Uterus (tissue), 4 donors: ENCODE results near the gene COL4A4. TPM values are rescaled to one million over a fixed set of nuclear protein-coding genes. Genes with fewer than 3 reads are reported as not detected.

Source experiments
- DNase-seq, 2 donors: peaks; one replicate each; pipeline ENCODE4 v3.0.0-alpha.2; 2019 to 2020
- H3K27ac ChIP-seq, 2 donors: fragments of 200-600 bp; sonication (generic); 1 replicate in 1 of 2; 2 replicates in 1 of 2; pipeline ENCODE4 v1.5.1; 2016 to 2018
- H3K27me3 ChIP-seq, 2 donors: fragments of 200-600 bp; sonication (generic); one replicate each; pipeline ENCODE4 v1.5.1; 2018 to 2019; ENCODE audit warnings: control low read depth in 1 of 2
- H3K36me3 ChIP-seq, 2 donors: fragments of 200-600 bp; sonication (generic); one replicate each; pipeline ENCODE4 v1.5.1; 2019; ENCODE audit warnings: control low read depth in 1 of 2
- H3K4me1 ChIP-seq, 2 donors: fragments of 200-600 bp; sonication (generic); one replicate each; pipeline ENCODE4 v1.5.1; 2018 to 2019; ENCODE audit warnings: control low read depth in 1 of 2
- H3K4me3 ChIP-seq, 2 donors: fragments of 200-600 bp; sonication (generic); 1 replicate in 1 of 2; 2 replicates in 1 of 2; pipeline ENCODE4 v1.5.1; 2018 to 2019; ENCODE audit warnings: mild to moderate bottlenecking in 1 of 2
- H3K9me3 ChIP-seq, 2 donors: fragments of 200-600 bp; sonication (generic); one replicate each; pipeline ENCODE4 v1.5.1; 2019; ENCODE audit warnings: control low read depth in 1 of 2
- CTCF ChIP-seq, 4 experiments: fragments of 200-600 bp in 2 of 4; fragments of 450-650 bp in 2 of 4; sonication (generic) in 2 of 4; IDR thresholded peaks; one replicate each; pipeline ENCODE4 v1.5.1; 2016 to 2019; ENCODE audit warnings: antibody characterized with exemption in 4 of 4, mild to moderate bottlenecking in 2 of 4, moderate library complexity in 1 of 4
- POLR2A ChIP-seq, 2 donors: fragments of 450-650 bp; IDR thresholded peaks; one replicate each; pipeline ENCODE4 v1.6.1; 2016; ENCODE audit warnings: antibody characterized with exemption in 2 of 2, mild to moderate bottlenecking in 1 of 2, moderate library complexity in 1 of 2
- intact Hi-C: fragments of 100-400 bp; cut with DNase I; formaldehyde crosslinking; loops from one replicate; pipeline ENCODE4 v1.15.1; 2023; ENCODE audit warnings: low total_unique reads
- small RNA-seq: library from RNA; depleted of rRNA; stranded (forward); fragments of <200 nt; gene quantifications from one replicate; pipeline ENCODE3, GENCODE V24; 2016
- total RNA-seq, 4 donors: library from RNA; depleted of rRNA in 3 of 4; stranded (reverse); fragments of >200 nt in 3 of 4; gene quantifications; one replicate each; pipeline versions ENCODE4 v1.1.0 to v1.2.4, GENCODE V29; 2014 to 2023
- donor health status: DM: yes; HTN: yes; CAD: no.

The COL4A4 gene
- total RNA-seq, 4 donors from 2014 or later, result 0.76 to 6.4 (median 3.4) TPM

- H3K4me3 ChIP-seq, result no peak overlapping the region
- no peaks in the 10 kb centered on the region for H3K4me1 ChIP-seq
- H3K27ac ChIP-seq, result no peak overlapping the region
- DNase-seq, result no peak
- no peaks in the 10 kb centered on the region for H3K27me3 ChIP-seq
- TF ChIP-seq CTCF (IDR thresholded peaks at IDR 0.05), result no peak
- TF ChIP-seq POLR2A (IDR thresholded peaks at IDR 0.05), result no peak
- intact Hi-C loops, result no loop called here
- no peaks in the 10 kb centered on the region for H3K9me3 ChIP-seq
- H3K36me3 ChIP-seq, result no peaks in the 10 kb centered on the region
Observed at GRCh38 chr2:226953826-226954225, 210.2 kb downstream of the COL4A4 start.

GRCh38 chr2:226953206-226953605 is 210.8 kb downstream of the COL4A4 start:
- no peaks in the 10 kb centered on the region for H3K4me1 ChIP-seq
- TF ChIP-seq POLR2A (IDR thresholded peaks at IDR 0.05) (no peak), CTCF (IDR thresholded peaks at IDR 0.05) (no peak)
- H3K27ac ChIP-seq, result no peak overlapping the region
- no peak for DNase-seq
- intact Hi-C loops, result no loop called here
- H3K9me3 ChIP-seq, result no peaks in the 10 kb centered on the region
- no peaks in the 10 kb centered on the region for H3K27me3 ChIP-seq
- no peaks in the 10 kb centered on the region for H3K36me3 ChIP-seq
- H3K4me3 ChIP-seq, result no peak overlapping the region

Small RNA genes within 50 kb of the gene (small RNA-seq; reads per million reads assigned to genes)
- gene RF00554, result not detected

Other genes with a start within 250 kb of the COL4A4 start
- gene COL4A3, start 419 bp upstream of the COL4A4 start, total RNA-seq, result 1 to 10 TPM in 2 of 4 donors, under 1 TPM in 2; 0.26 to 7.6 (median 3.5) TPM
- 10 to 100 TPM; 15.1 to 99.1 (median 88.3) TPM for gene MFF, start 161.0 kb upstream of the COL4A4 start, total RNA-seq
- not detected for gene TM4SF20, start 215.1 kb upstream of the COL4A4 start, total RNA-seq
- not detected for gene SCYGR1, start 223.7 kb upstream of the COL4A4 start, total RNA-seq